Measurements from ENCODE around the gene BPIFB1.

The BPIFB1 gene

GRCh38 chr20:33282991-33283555, at the start of gene BPIFB1:
Gene BPIFB1, plus strand, starts transcription at chr20:33283214. Its CDS starts 2,860 bp downstream, at chr20:33286074.
- DNase-seq = no peak

GRCh38 chr20:33234050-33234449, 49.0 kb upstream of the BPIFB1 start:
- DNase-seq = no peak

GRCh38 chr20:33235696-33236095, 47.3 kb upstream of the BPIFB1 start, which contains the start of gene BPIFA1:
Gene BPIFA1, plus strand, starts transcription at chr20:33235996. Its CDS starts 1,716 bp downstream, at chr20:33237712.
- no peak for DNase-seq

- DNase-seq = no peak
Observed at GRCh38 chr20:33236351-33236750, 46.7 kb upstream of the BPIFB1 start.

- no peak for DNase-seq
Observed at GRCh38 chr20:33237989-33238388, 45.0 kb upstream of the BPIFB1 start.

- DNase-seq = no peak
Observed at GRCh38 chr20:33239418-33239817, 43.6 kb upstream of the BPIFB1 start.

GRCh38 chr20:33239979-33240736, 42.9 kb upstream of the BPIFB1 start:
- no peak for DNase-seq

- no peak for DNase-seq
Observed at GRCh38 chr20:33240923-33241322, 42.1 kb upstream of the BPIFB1 start.

- DNase-seq = no peak
Observed at GRCh38 chr20:33242319-33243100, 40.5 kb upstream of the BPIFB1 start.

GRCh38 chr20:33246077-33246476, 36.9 kb upstream of the BPIFB1 start:
- no peak for DNase-seq

GRCh38 chr20:33249456-33249855, 33.6 kb upstream of the BPIFB1 start:
- peak; percentile 95 for DNase-seq

GRCh38 chr20:33250666-33251065, 32.3 kb upstream of the BPIFB1 start:
- peak; percentile 95 for DNase-seq

- DNase-seq = peak; percentile 62
Observed at GRCh38 chr20:33251496-33251895, 31.5 kb upstream of the BPIFB1 start.

- DNase-seq = no peak
Observed at GRCh38 chr20:33252460-33252859, 30.6 kb upstream of the BPIFB1 start.

GRCh38 chr20:33255005-33255404, 28.0 kb upstream of the BPIFB1 start:
- no peak for DNase-seq

GRCh38 chr20:33257237-33257636, 25.8 kb upstream of the BPIFB1 start:
- DNase-seq = no peak

GRCh38 chr20:33259371-33259770, 23.6 kb upstream of the BPIFB1 start:
- DNase-seq = no peak

- peak; percentile 32 for DNase-seq
Observed at GRCh38 chr20:33261465-33261864, 21.5 kb upstream of the BPIFB1 start.

- DNase-seq = peak; percentile 54
Observed at GRCh38 chr20:33262658-33263065, 20.4 kb upstream of the BPIFB1 start.

- DNase-seq = no peak
Observed at GRCh38 chr20:33263784-33264183, 19.2 kb upstream of the BPIFB1 start.

- no peak for DNase-seq
Observed at GRCh38 chr20:33267701-33268100, 15.3 kb upstream of the BPIFB1 start.

GRCh38 chr20:33272155-33272873, 10.7 kb upstream of the BPIFB1 start:
- DNase-seq = no peak
